H1 (cell line): Measurements from ENCODE around the gene WDR27. TPM values are rescaled to one million over a fixed set of nuclear protein-coding genes. Genes with fewer than 3 reads are reported as not detected.

Experiments
- CTCF ChIA-PET: fragments of 300-600 bp; sonication (Branson Sonifier 250); formaldehyde crosslinking; loops from one replicate; lab custom pipeline; 2021; ENCODE audit not compliant: partially characterized antibody; lab: Charles Lee
- POLR2A ChIA-PET: fragments of 300-600 bp; sonication (Branson Sonifier 250); formaldehyde crosslinking; loops from one replicate; lab custom pipeline; 2021; ENCODE audit warnings: inconsistent platforms; ENCODE audit not compliant: partially characterized antibody; lab: Charles Lee
- DNase-seq, 2 experiments: peaks; one replicate each; pipeline versions ENCODE4 v3.0.0 to v3.0.0-alpha.2; 2010 to 2022; ENCODE audit warnings: low spot score in 2 of 2, low read depth in 1 of 2, mixed read lengths in 1 of 2
- FAIRE-seq: peaks from 2 replicates; lab custom pipeline; 2011; peaks lifted over from hg19 to GRCh38; lab: Jason Lieb, UNC
- H2AFZ ChIP-seq: 2 replicates; pipeline ENCODE4 v1.8.1; 2012; ENCODE audit warnings: low read length, inconsistent platforms
- H2AK5ac ChIP-seq: 2 replicates; pipeline ENCODE4 v1.6.1; 2013; ENCODE audit warnings: low read depth, low read length
- H2BK120ac ChIP-seq: replicated peaks from 2 replicates; pipeline ENCODE3; 2013; ENCODE audit warnings: low read depth, low read length, inconsistent platforms
- H2BK12ac ChIP-seq: 2 replicates; pipeline ENCODE4 v1.6.1; 2013; ENCODE audit warnings: low read depth, low read length
- H2BK15ac ChIP-seq: 2 replicates; pipeline ENCODE4 v1.6.1; 2013; ENCODE audit warnings: low read length
- H2BK20ac ChIP-seq: 2 replicates; pipeline ENCODE4 v1.6.1; 2013; ENCODE audit warnings: low read length
- H2BK5ac ChIP-seq: 2 replicates; pipeline ENCODE4 v1.6.1; 2013; ENCODE audit warnings: low read depth, low read length
- H3K14ac ChIP-seq: 2 replicates; pipeline ENCODE4 v1.6.1; 2013; ENCODE audit warnings: inconsistent platforms; ENCODE audit not compliant: insufficient read length
- H3K18ac ChIP-seq: 2 replicates; pipeline ENCODE4 v1.6.1; 2013; ENCODE audit warnings: low read length; ENCODE audit errors: extremely low read depth
- H3K23ac ChIP-seq: 2 replicates; pipeline ENCODE4 v1.6.1; 2013; ENCODE audit warnings: inconsistent platforms; ENCODE audit not compliant: insufficient read length
- H3K23me2 ChIP-seq: 2 replicates; pipeline ENCODE4 v1.6.1; 2013; ENCODE audit warnings: low read depth, low read length
- H3K27ac ChIP-seq: 2 replicates; pipeline ENCODE4 v1.6.1; 2011; ENCODE audit warnings: low read depth, low read length, inconsistent platforms
- H3K27me3 ChIP-seq, 4 experiments: replicated peaks in 1 of 4; 1 replicate in 1 of 4; 2 replicates in 3 of 4; pipeline versions ENCODE4 v1.6.1 to v1.8.1; 2011 to 2013; ENCODE audit warnings: low read length in 3 of 4, mild to moderate bottlenecking in 3 of 4, inconsistent platforms in 2 of 4, mixed read lengths in 2 of 4, moderate library complexity in 1 of 4; ENCODE audit not compliant: control insufficient read depth in 3 of 4, insufficient read depth in 3 of 4; ENCODE audit errors: extremely low read depth in 1 of 4
- H3K36me3 ChIP-seq, 4 experiments: 2 replicates each; pipeline versions ENCODE4 v1.6.1 to v1.8.1; 2011 to 2013; ENCODE audit warnings: mild to moderate bottlenecking in 4 of 4, low read length in 3 of 4, moderate library complexity in 2 of 4, control low read depth in 1 of 4, inconsistent platforms in 1 of 4; ENCODE audit not compliant: insufficient read depth in 4 of 4, control insufficient read depth in 2 of 4
- H3K4ac ChIP-seq: replicated peaks from 2 replicates; pipeline ENCODE3; 2013; ENCODE audit warnings: low read length, low read depth, mixed read lengths, inconsistent platforms; ENCODE audit not compliant: insufficient read length
- H3K4me1 ChIP-seq, 4 experiments: replicated peaks in 1 of 4; 1 replicate in 1 of 4; 2 replicates in 3 of 4; pipeline versions ENCODE4 v1.6.1 to v1.8.1; 2011 to 2013; ENCODE audit warnings: low read length in 3 of 4, inconsistent platforms in 2 of 4, mixed read lengths in 1 of 4; ENCODE audit not compliant: insufficient read depth in 4 of 4, control insufficient read depth in 3 of 4
- H3K4me2 ChIP-seq, 2 experiments: 2 replicates each; pipeline versions ENCODE4 v1.6.1 to v1.8.1; 2011 to 2013; ENCODE audit warnings: low read depth in 2 of 2, low read length in 2 of 2, control low read depth in 1 of 2, inconsistent platforms in 1 of 2, mild to moderate bottlenecking in 1 of 2; ENCODE audit not compliant: insufficient read depth in 1 of 2
- H3K4me3 ChIP-seq, 4 experiments: fragments of 200-600, 300-600 bp in 1 of 4; sonication (generic), shearing (Covaris generic), sonication (Bioruptor Twin) in 1 of 4; 2 replicates each; pipeline versions ENCODE4 v1.5.1 to v1.8.1; 2011 to 2016; ENCODE audit warnings: low read length in 4 of 4, low read depth in 3 of 4, control low read depth in 2 of 4, inconsistent platforms in 2 of 4, mild to moderate bottlenecking in 2 of 4, mixed read lengths in 1 of 4, moderate library complexity in 1 of 4; ENCODE audit not compliant: insufficient read depth in 2 of 4; ENCODE audit errors: extremely low read depth in 1 of 4
- H3K56ac ChIP-seq: replicated peaks from 2 replicates; pipeline ENCODE3; 2013; ENCODE audit warnings: low read depth, mild to moderate bottlenecking, mixed read lengths, low read length, inconsistent platforms; ENCODE audit not compliant: insufficient read length
- H3K79me1 ChIP-seq: 2 replicates; pipeline ENCODE4 v1.6.1; 2013; ENCODE audit warnings: low read depth, low read length, control low read depth
- H3K79me2 ChIP-seq, 2 experiments: 2 replicates each; pipeline versions ENCODE4 v1.6.1 to v1.8.1; 2012 to 2013; ENCODE audit warnings: low read length in 2 of 2, mild to moderate bottlenecking in 2 of 2, inconsistent platforms in 1 of 2; ENCODE audit not compliant: insufficient read depth in 2 of 2, control insufficient read depth in 1 of 2
- H3K9ac ChIP-seq, 4 experiments: replicated peaks in 1 of 4; 1 replicate in 1 of 4; 2 replicates in 3 of 4; pipeline versions ENCODE4 v1.6.1 to v1.8.1; 2011 to 2013; ENCODE audit warnings: low read depth in 3 of 4, low read length in 3 of 4, control low read depth in 2 of 4, mild to moderate bottlenecking in 2 of 4, moderate library complexity in 2 of 4, inconsistent platforms in 1 of 4; ENCODE audit errors: extremely low read depth in 1 of 4
- H3K9me3 ChIP-seq, 2 experiments: 2 replicates each; pipeline versions ENCODE4 v1.6.1 to v1.8.1; 2012 to 2013; ENCODE audit warnings: mild to moderate bottlenecking in 2 of 2, moderate library complexity in 2 of 2, control low read depth in 1 of 2, inconsistent platforms in 1 of 2, low read depth in 1 of 2, low read length in 1 of 2, mixed read lengths in 1 of 2; ENCODE audit not compliant: insufficient read depth in 2 of 2
- H4K20me1 ChIP-seq, 2 experiments: replicated peaks in 1 of 2; 2 replicates each; pipeline versions ENCODE3 to v1.8.1; 2011 to 2013; ENCODE audit warnings: inconsistent platforms in 2 of 2, low read length in 2 of 2, mild to moderate bottlenecking in 1 of 2; ENCODE audit not compliant: insufficient read depth in 2 of 2, control insufficient read depth in 1 of 2
- H4K5ac ChIP-seq: 2 replicates; pipeline ENCODE4 v1.6.1; 2013; ENCODE audit warnings: low read length, low read depth, mixed read lengths, inconsistent platforms; ENCODE audit not compliant: insufficient read length
- H4K8ac ChIP-seq: 2 replicates; pipeline ENCODE4 v1.8.0; 2013; ENCODE audit warnings: mild to moderate bottlenecking, moderate library complexity, low read length, inconsistent platforms; ENCODE audit not compliant: insufficient read depth; ENCODE audit errors: extremely low read depth
- H4K91ac ChIP-seq: replicated peaks from 2 replicates; pipeline ENCODE3; 2013; ENCODE audit warnings: low read length, mixed read lengths, inconsistent platforms; ENCODE audit not compliant: insufficient read length
- POLR2AphosphoS5 ChIP-seq: IDR thresholded peaks from 2 replicates; pipeline ENCODE4 v1.6.1; 2011; ENCODE audit warnings: low read depth, low read length
- SIN3A ChIP-seq, 2 experiments: IDR thresholded peaks in 1 of 2; conservative IDR thresholded peaks in 1 of 2; 2 replicates each; pipeline ENCODE4 v1.6.1; 2011 to 2012; ENCODE audit warnings: low read length in 2 of 2, improper control_type of control experiment in 1 of 2, low read depth in 1 of 2, mild to moderate bottlenecking in 1 of 2
- WGBS, 2 experiments: shearing (Covaris generic) in 1 of 2; methylation state at CpG; one replicate each; pipeline versions ENCODE4 v1.1.6 to v1.1.7; 2013 to 2015; ENCODE audit warnings: low lambda C conversion rate in 2 of 2, mixed read lengths in 2 of 2, inconsistent platforms in 1 of 2, low coverage in 1 of 2, missing lambda C conversion rate in 1 of 2; ENCODE audit not compliant: insufficient replicate concordance in 2 of 2, insufficient coverage in 1 of 2, insufficient read length in 1 of 2; ENCODE audit errors: extremely low coverage in 1 of 2, missing lambda C conversion rate in 1 of 2; 5-methylcytosine and 5-hydroxymethylcytosine counted together
- polyA plus RNA-seq, 7 experiments: library from polyadenylated mRNA; depleted of rRNA in 3 of 7; stranded (reverse) in 5 of 7; unstranded in 2 of 7; fragments of >200 nt in 5 of 7; fragments of 200-250 nt in 2 of 7; gene quantifications; 1 replicate in 5 of 7; 2 replicates in 1 of 7; 4 replicates in 1 of 7; pipeline versions ENCODE4 v1.2.1 to v1.2.3, GENCODE V29; 2011 to 2013; ENCODE audit warnings: missing spikeins in 2 of 7, mixed read lengths in 2 of 7
- total RNA-seq: library from RNA; stranded (reverse); fragmentation: NEBNext Ultra II Directional; extraction: Animal tissue kit (Norgen Biotek cat#: 25700); gene quantifications from 2 replicates; pipeline ENCODE4 v1.2.1, GENCODE V29; 2021

The WDR27 gene
- total and polyA plus RNA-seq, 2 of the 8 experiments (the other 6 are each of a cell fraction or from before 2014, with no cell fraction given): 53.6 to 68.6 TPM

GRCh38 chr6:169640983-169641382 lies 60.8 kb downstream of the WDR27 start:
- H3K18ac ChIP-seq: no peak overlapping the region
- no peaks in the 10 kb centered on the region for H3K79me2 ChIP-seq
- no peak overlapping the region for H2AFZ ChIP-seq
- DNase-seq: no peak
- 0 out of 2 replicates have a peak overlapping the region, but pooled peaks have one; percentile 24 for H2BK5ac ChIP-seq
- 91% methylated on average over 16 of the region's 18 CpGs; no CpG with 5 or more reads in 1 of the 2 experiments for WGBS, 2 experiments
- H3K23ac ChIP-seq: no peak overlapping the region
- H3K23me2 ChIP-seq: no peaks in the 10 kb centered on the region
- H2BK120ac ChIP-seq: no peak overlapping the region
- H3K9ac ChIP-seq: no peak overlapping the region
- POLR2A ChIA-PET: interaction anchor here (1.3 to 1.7 kb wide), 2 partner anchors 22 to 63 kb away, joined by 3 to 5 read pairs; no protein-coding TSS in a partner anchor
- FAIRE-seq: no peak
- H3K4me1 ChIP-seq: no peaks in the 10 kb centered on the region
- TF ChIP-seq SIN3A (conservative IDR thresholded peaks at IDR 0.05 in 1 of 2, IDR thresholded peaks at IDR 0.05 in 1 of 2; ENCODE audit: low read depth in 1 of 2, low read length in 2 of 2): no peak
- TF ChIP-seq POLR2AphosphoS5: 0 out of 2 replicates have a peak, but pooled peaks have one; percentile 23
- H3K14ac ChIP-seq: no peak overlapping the region
- H3K4me3 ChIP-seq: no peak overlapping the region
- no peak overlapping the region for H3K4me2 ChIP-seq
- peak overlapping the region; percentile 35; the same call in 1 of the 2 replicates for H4K8ac ChIP-seq
- no peak overlapping the region for H2BK20ac ChIP-seq
- H3K79me1 ChIP-seq: no peaks in the 10 kb centered on the region
- CTCF ChIA-PET: no interaction called here
- H3K27ac ChIP-seq: no peak overlapping the region
- no peak overlapping the region for H2AK5ac ChIP-seq
- H3K4ac ChIP-seq: no peak overlapping the region
- no peak overlapping the region for H2BK15ac ChIP-seq
- no peaks in the 10 kb centered on the region for H3K27me3 ChIP-seq
- H4K91ac ChIP-seq: no peak overlapping the region
- no peak overlapping the region for H4K5ac ChIP-seq
- H2BK12ac ChIP-seq: no peak overlapping the region
- H3K36me3 ChIP-seq: peaks cover 0 to 13% (median 8%) of the 10 kb centered on the region in 4 experiments; a peak in 4 of 8 replicates
- peaks cover 0 to 7% of the 10 kb centered on the region in 2 experiments for H4K20me1 ChIP-seq
- no peaks in the 10 kb centered on the region for H3K9me3 ChIP-seq
- no peak overlapping the region for H3K56ac ChIP-seq
